Caco-2 (cell line): ENCODE measurements around the gene PAPOLG. TPM values are rescaled to one million over a fixed set of nuclear protein-coding genes. Genes with fewer than 3 reads are reported as not detected.

Experiments used
- BruUV-seq: library from RNA; stranded (reverse); fragments of 400-500 nt; replicated peaks from 2 replicates; lab custom pipeline; 2021; lab: Mats Ljungman, UMichigan
- CTCF ChIA-PET: fragments of 300-600 bp; sonication (Branson Sonifier 250); formaldehyde crosslinking; loops from one replicate; lab custom pipeline; 2022; ENCODE audit warnings: antibody characterized with exemption; lab: Charles Lee
- POLR2A ChIA-PET: fragments of 300-600 bp; sonication (Branson Sonifier 250); formaldehyde crosslinking; loops from one replicate; lab custom pipeline; 2022; ENCODE audit warnings: antibody characterized with exemption; lab: Charles Lee
- DNase-seq, 2 experiments: peaks; one replicate each; pipeline versions ENCODE4 v3.0.0 to v3.0.0-alpha.2; 2020 to 2022
- H3K27me3 ChIP-seq: replicated peaks from 2 replicates; pipeline ENCODE4 v1.6.0; 2011; ENCODE audit warnings: low read length; ENCODE audit not compliant: control insufficient read depth, insufficient read depth
- H3K36me3 ChIP-seq: 2 replicates; pipeline ENCODE4 v1.5.1; 2011; ENCODE audit warnings: low read length; ENCODE audit not compliant: control insufficient read depth, insufficient read depth
- H3K4me1 ChIP-seq: fragments of 250-450 bp; sonication (Bioruptor Pico); 2 replicates; pipeline ENCODE4 v1.5.1; 2020; ENCODE audit warnings: mild to moderate bottlenecking
- H3K4me3 ChIP-seq: 2 replicates; pipeline ENCODE4 v1.5.1; 2011; ENCODE audit warnings: low read depth, mild to moderate bottlenecking, control low read depth, low read length
- H3K9me3 ChIP-seq: fragments of 250-450 bp; sonication (Bioruptor Pico); 2 replicates; pipeline ENCODE4 v1.5.1; 2020; ENCODE audit warnings: mild to moderate bottlenecking, moderate library complexity
- H3K27ac Mint-ChIP-seq: one replicate; pipeline ENCODE4 v1.8.0; 2022; ENCODE audit warnings: mixed read lengths; ENCODE audit not compliant: unreplicated experiment
- H3K27me3 Mint-ChIP-seq: one replicate; pipeline ENCODE4 v1.8.0; 2022; ENCODE audit warnings: mixed read lengths; ENCODE audit not compliant: insufficient read depth, unreplicated experiment
- H3K36me3 Mint-ChIP-seq: one replicate; pipeline ENCODE4 v1.8.0; 2022; ENCODE audit warnings: mild to moderate bottlenecking, mixed read lengths; ENCODE audit not compliant: insufficient read depth, unreplicated experiment
- H3K4me1 Mint-ChIP-seq: one replicate; pipeline ENCODE4 v1.8.0; 2022; ENCODE audit warnings: low read depth, mixed read lengths; ENCODE audit not compliant: unreplicated experiment
- H3K4me3 Mint-ChIP-seq: one replicate; pipeline ENCODE4 v1.8.0; 2022; ENCODE audit warnings: mild to moderate bottlenecking, moderate library complexity, mixed read lengths; ENCODE audit not compliant: unreplicated experiment
- H3K9me3 Mint-ChIP-seq: one replicate; pipeline ENCODE4 v1.8.0; 2022; ENCODE audit warnings: mixed read lengths; ENCODE audit not compliant: unreplicated experiment
- intact Hi-C: fragments of 100-400 bp; cut with micrococcal nuclease; formaldehyde crosslinking; loops from one replicate; pipeline ENCODE4 v1.10.0; 2022; ENCODE audit not compliant: unreplicated experiment
- total RNA-seq: library from RNA; stranded (reverse); gene quantifications from 2 replicates; pipeline ENCODE4 v1.2.3, GENCODE V29; 2022
- TF ChIP-seq, protein P1 (sequence below), 2 experiments: fragments of 200-600 bp in 1 of 2; IDR thresholded peaks; 1 replicate in 1 of 2; 2 replicates in 1 of 2; pipeline versions ENCODE4 v1.5.1 to v1.8.0; 2011 to 2022; ENCODE audit warnings: antibody characterized with exemption in 1 of 2, control low read depth in 1 of 2, inconsistent platforms in 1 of 2, low read depth in 1 of 2, low read length in 1 of 2, mild to moderate bottlenecking in 1 of 2, moderate library complexity in 1 of 2; ENCODE audit not compliant: insufficient read depth in 1 of 2, severe bottlenecking in 1 of 2, unreplicated experiment in 1 of 2

Gene PAPOLG
- total RNA-seq, 1 experiment from 2014 or later = 14.4 TPM

DNA sequence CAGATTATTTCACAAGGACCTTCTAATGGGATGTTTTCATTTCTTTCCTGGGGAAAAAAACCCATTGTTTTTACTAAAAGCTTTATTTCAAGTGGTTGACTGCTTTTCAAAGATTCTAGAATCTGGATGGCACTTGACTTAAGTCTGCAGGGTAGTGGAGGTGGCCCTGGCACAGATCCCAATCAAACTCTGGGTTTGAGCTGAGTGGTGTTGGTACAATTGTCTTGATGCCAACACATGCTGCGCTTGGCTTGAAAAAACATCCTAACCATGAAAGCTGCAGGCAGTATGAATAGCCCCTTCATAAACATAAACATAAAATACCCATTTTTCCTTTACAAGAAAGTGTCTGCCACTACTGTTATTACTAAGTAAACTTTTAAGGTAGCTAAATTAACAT is 3.6 kb downstream of the PAPOLG start:
- POLR2A ChIA-PET = no interaction called here

DNA sequence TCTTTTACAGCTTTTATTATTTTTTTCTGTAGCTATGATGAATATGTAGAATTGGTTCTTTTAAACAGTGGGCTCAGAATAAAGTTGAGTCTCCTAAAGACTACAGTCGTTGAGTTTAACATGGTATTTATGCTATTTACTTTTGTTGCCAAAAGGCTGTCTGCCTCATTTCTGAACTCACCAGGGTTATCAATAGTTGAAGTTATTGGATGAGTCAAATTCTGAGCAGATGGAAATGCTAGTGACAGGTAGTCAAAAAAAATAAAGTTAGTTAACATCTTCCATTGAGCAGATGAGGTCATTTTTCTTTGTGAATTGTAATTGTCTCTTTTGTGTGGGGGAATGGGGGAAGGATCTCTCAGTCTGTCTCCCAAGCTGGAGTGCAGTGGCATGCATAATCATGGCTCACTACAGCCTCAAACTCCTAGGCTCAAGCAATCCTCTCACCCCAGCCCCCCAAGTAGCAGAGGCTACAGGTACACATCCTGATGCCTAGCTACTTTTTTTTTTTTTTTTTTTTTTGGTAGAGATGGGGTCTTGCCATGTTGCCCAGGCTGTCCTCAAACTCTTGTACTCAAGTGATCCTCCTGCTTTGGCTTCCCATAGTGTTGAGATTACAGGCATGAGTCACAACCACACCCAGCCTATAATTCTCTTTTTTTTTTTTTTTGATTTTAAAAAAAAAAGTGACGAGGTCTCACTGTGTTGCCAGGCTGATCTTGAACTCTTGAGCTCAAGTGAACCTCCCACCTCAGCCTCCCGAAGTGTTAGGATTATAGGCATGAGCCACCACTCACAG is 8.9 kb downstream of the PAPOLG start:
- Histone ChIP-seq H3K9me3 (no peaks in the 10 kb centered on the region), H3K36me3 (no peaks in the 10 kb centered on the region), H3K4me3 (no peak overlapping the region), H3K4me1 (no peaks in the 10 kb centered on the region), H3K27me3 (no peaks in the 10 kb centered on the region)
- TF ChIP-seq, protein P1, sequence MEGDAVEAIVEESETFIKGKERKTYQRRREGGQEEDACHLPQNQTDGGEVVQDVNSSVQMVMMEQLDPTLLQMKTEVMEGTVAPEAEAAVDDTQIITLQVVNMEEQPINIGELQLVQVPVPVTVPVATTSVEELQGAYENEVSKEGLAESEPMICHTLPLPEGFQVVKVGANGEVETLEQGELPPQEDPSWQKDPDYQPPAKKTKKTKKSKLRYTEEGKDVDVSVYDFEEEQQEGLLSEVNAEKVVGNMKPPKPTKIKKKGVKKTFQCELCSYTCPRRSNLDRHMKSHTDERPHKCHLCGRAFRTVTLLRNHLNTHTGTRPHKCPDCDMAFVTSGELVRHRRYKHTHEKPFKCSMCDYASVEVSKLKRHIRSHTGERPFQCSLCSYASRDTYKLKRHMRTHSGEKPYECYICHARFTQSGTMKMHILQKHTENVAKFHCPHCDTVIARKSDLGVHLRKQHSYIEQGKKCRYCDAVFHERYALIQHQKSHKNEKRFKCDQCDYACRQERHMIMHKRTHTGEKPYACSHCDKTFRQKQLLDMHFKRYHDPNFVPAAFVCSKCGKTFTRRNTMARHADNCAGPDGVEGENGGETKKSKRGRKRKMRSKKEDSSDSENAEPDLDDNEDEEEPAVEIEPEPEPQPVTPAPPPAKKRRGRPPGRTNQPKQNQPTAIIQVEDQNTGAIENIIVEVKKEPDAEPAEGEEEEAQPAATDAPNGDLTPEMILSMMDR (IDR thresholded peaks at IDR 0.05; ENCODE audit: insufficient read depth in 1 of 2, low read depth in 1 of 2, low read length in 1 of 2, severe bottlenecking in 1 of 2, unreplicated experiment in 1 of 2) = no peak
- H3K4me1 Mint-ChIP-seq = no peaks in the 10 kb centered on the region
- BruUV-seq = no TSS peak
- H3K4me3 Mint-ChIP-seq = no peak overlapping the region
- POLR2A ChIA-PET = no interaction called here
- intact Hi-C loops = no loop called here
- no peaks in the 10 kb centered on the region for H3K27me3 Mint-ChIP-seq
- H3K36me3 Mint-ChIP-seq = peaks cover 59% of the 10 kb centered on the region
- no peak overlapping the region for H3K27ac Mint-ChIP-seq
- no peak for DNase-seq
- CTCF ChIA-PET = interaction anchor here (0.5 kb wide), 1 partner anchor 265 kb away, joined by 3 read pairs; no protein-coding TSS in a partner anchor
- H3K9me3 Mint-ChIP-seq = no peaks in the 10 kb centered on the region

More for the DNA sequence above, 3.6 kb downstream of the PAPOLG start:
- Histone ChIP-seq H3K36me3 (no peaks in the 10 kb centered on the region), H3K4me1 (peaks cover 8% of the 10 kb centered on the region; the same call in 1 of the 2 replicates), H3K4me3 (no peak overlapping the region), H3K27me3 (no peaks in the 10 kb centered on the region), H3K9me3 (no peaks in the 10 kb centered on the region)
- Mint-ChIP-seq H3K4me3 (no peak overlapping the region), H3K9me3 (no peaks in the 10 kb centered on the region), H3K4me1 (peaks cover 11% of the 10 kb centered on the region), H3K27me3 (no peaks in the 10 kb centered on the region), H3K36me3 (peaks cover 30% of the 10 kb centered on the region), H3K27ac (no peak overlapping the region)
- no TSS peak for BruUV-seq
- DNase-seq = no peak
- intact Hi-C loops = no loop called here
- TF ChIP-seq, protein P1 (IDR thresholded peaks at IDR 0.05; ENCODE audit: insufficient read depth in 1 of 2, low read depth in 1 of 2, low read length in 1 of 2, severe bottlenecking in 1 of 2, unreplicated experiment in 1 of 2) = no peak
- CTCF ChIA-PET = interaction anchor here (0.6 kb wide), 1 partner anchor 465 kb away, joined by 3 read pairs; no protein-coding TSS in a partner anchor

DNA sequence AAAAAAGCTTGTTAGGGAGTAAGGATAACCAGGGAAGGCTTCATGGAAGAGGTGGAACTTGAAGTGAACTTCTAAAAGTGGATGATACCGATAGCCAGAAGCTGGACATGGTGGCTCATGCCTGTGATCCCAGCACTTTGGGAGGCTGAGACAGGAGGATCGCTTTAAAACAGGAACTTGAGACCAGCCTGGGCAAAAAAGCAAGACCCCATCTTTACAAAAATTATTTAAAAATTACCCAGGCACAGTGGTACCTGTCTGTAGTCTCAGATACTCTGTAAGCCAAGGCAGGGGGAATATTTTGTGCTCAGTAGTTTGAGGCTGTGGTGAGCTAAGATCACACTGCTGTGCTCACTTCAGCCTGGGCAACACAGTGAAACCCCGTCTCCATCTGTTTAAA is 10.2 kb downstream of the PAPOLG start:
- no peaks in the 10 kb centered on the region for H3K4me1 ChIP-seq
- Mint-ChIP-seq H3K4me3 (no peak overlapping the region), H3K27me3 (no peaks in the 10 kb centered on the region), H3K9me3 (no peaks in the 10 kb centered on the region), H3K4me1 (no peaks in the 10 kb centered on the region), H3K27ac (no peak overlapping the region), H3K36me3 (peaks cover 53% of the 10 kb centered on the region)
- no peak for DNase-seq
- no TSS peak for BruUV-seq
- no peaks in the 10 kb centered on the region for H3K9me3 ChIP-seq
- ChIA-PET POLR2A (no interaction called here), CTCF (no interaction called here)
- no peaks in the 10 kb centered on the region for H3K27me3 ChIP-seq
- H3K4me3 ChIP-seq = no peak overlapping the region
- intact Hi-C loops = no loop called here
- TF ChIP-seq, protein P1 (IDR thresholded peaks at IDR 0.05; ENCODE audit: insufficient read depth in 1 of 2, low read depth in 1 of 2, low read length in 1 of 2, severe bottlenecking in 1 of 2, unreplicated experiment in 1 of 2) = no peak
- H3K36me3 ChIP-seq = no peaks in the 10 kb centered on the region
